Chondrocyte (in vitro differentiated cells): ENCODE results near the gene PBLD. TPM values are rescaled to one million over a fixed set of nuclear protein-coding genes. Genes with fewer than 3 reads are reported as not detected.

Experiments used
- DNase-seq: peaks from one replicate; pipeline ENCODE4 v3.0.0; 2021; ENCODE audit warnings: mixed read lengths, low spot score
- H3K27ac Mint-ChIP-seq: one replicate; pipeline ENCODE4 v1.8.0; 2021; ENCODE audit warnings: mild to moderate bottlenecking, moderate library complexity, mixed read lengths; ENCODE audit not compliant: unreplicated experiment
- H3K27me3 Mint-ChIP-seq: 2 replicates; pipeline ENCODE4 v1.8.0; 2021; ENCODE audit warnings: low read depth, mixed read lengths
- H3K36me3 Mint-ChIP-seq: 2 replicates; pipeline ENCODE4 v1.8.0; 2021; ENCODE audit warnings: low read depth, mixed read lengths
- H3K4me1 Mint-ChIP-seq: 2 replicates; pipeline ENCODE4 v1.8.0; 2021; ENCODE audit warnings: low read depth, mild to moderate bottlenecking, mixed read lengths
- H3K4me3 Mint-ChIP-seq: one replicate; pipeline ENCODE4 v1.8.0; 2021; ENCODE audit warnings: mild to moderate bottlenecking, moderate library complexity, mixed read lengths; ENCODE audit not compliant: unreplicated experiment
- H3K9me3 Mint-ChIP-seq: 2 replicates; pipeline ENCODE4 v1.8.0; 2021; ENCODE audit warnings: low read depth, mixed read lengths
- CTCF ChIP-seq: fragments of 200-600 bp; sonication (generic); IDR thresholded peaks from 2 replicates; pipeline ENCODE4 v1.5.0; 2021; ENCODE audit warnings: antibody characterized with exemption, mild to moderate bottlenecking, moderate library complexity
- total RNA-seq: library from RNA; stranded (reverse); gene quantifications from 3 replicates; pipeline ENCODE4 v1.2.1, GENCODE V29; 2021

PBLD gene
- total RNA-seq, 1 donor from 2014 or later, result 8.5 TPM

- no peaks in the 10 kb centered on the region for H3K4me1 Mint-ChIP-seq
- H3K9me3 Mint-ChIP-seq, result no peaks in the 10 kb centered on the region
- no peak for TF ChIP-seq CTCF
- no peak for DNase-seq
- peaks cover 19% of the 10 kb centered on the region for H3K36me3 Mint-ChIP-seq
- no peaks in the 10 kb centered on the region for H3K27me3 Mint-ChIP-seq
- no peak overlapping the region for H3K27ac Mint-ChIP-seq
- no peak overlapping the region for H3K4me3 Mint-ChIP-seq
Measured at GRCh38 chr10:68346774-68347173, 14.0 kb upstream of the PBLD start.

- no peak for DNase-seq
- H3K27me3 Mint-ChIP-seq, result no peaks in the 10 kb centered on the region
- no peaks in the 10 kb centered on the region for H3K9me3 Mint-ChIP-seq
- no peaks in the 10 kb centered on the region for H3K4me1 Mint-ChIP-seq
- no peak overlapping the region for H3K4me3 Mint-ChIP-seq
- no peak overlapping the region for H3K27ac Mint-ChIP-seq
- TF ChIP-seq CTCF, result no peak
- H3K36me3 Mint-ChIP-seq, result peaks cover 26% of the 10 kb centered on the region
Measured at GRCh38 chr10:68345621-68346020, 12.9 kb upstream of the PBLD start.

- Mint-ChIP-seq H3K36me3 (peaks cover 45% of the 10 kb centered on the region), H3K27me3 (no peaks in the 10 kb centered on the region), H3K9me3 (no peaks in the 10 kb centered on the region), H3K27ac (no peak overlapping the region), H3K4me1 (peaks cover 4% of the 10 kb centered on the region), H3K4me3 (no peak overlapping the region)
- DNase-seq, result no peak
- TF ChIP-seq CTCF, result no peak
Measured at GRCh38 chr10:68342909-68343516, 10.3 kb upstream of the PBLD start.

GRCh38 chr10:68340358-68341080, 7.8 kb upstream of the PBLD start:
- H3K27ac Mint-ChIP-seq, result peak overlapping the region; percentile 79
- peaks cover 29% of the 10 kb centered on the region for H3K4me1 Mint-ChIP-seq
- peaks cover 48% of the 10 kb centered on the region for H3K36me3 Mint-ChIP-seq
- H3K27me3 Mint-ChIP-seq, result no peaks in the 10 kb centered on the region
- H3K4me3 Mint-ChIP-seq, result no peak overlapping the region
- no peak for DNase-seq
- H3K9me3 Mint-ChIP-seq, result no peaks in the 10 kb centered on the region
- no peak for TF ChIP-seq CTCF

- TF ChIP-seq CTCF, result no peak
- H3K4me1 Mint-ChIP-seq, result peaks cover 43% of the 10 kb centered on the region
- H3K36me3 Mint-ChIP-seq, result peaks cover 32% of the 10 kb centered on the region
- peak overlapping the region; percentile 3 for H3K4me3 Mint-ChIP-seq
- H3K27me3 Mint-ChIP-seq, result no peaks in the 10 kb centered on the region
- peak overlapping the region; percentile 79 for H3K27ac Mint-ChIP-seq
- DNase-seq, result no peak
- H3K9me3 Mint-ChIP-seq, result no peaks in the 10 kb centered on the region
Measured at GRCh38 chr10:68336754-68337351, 4.1 kb upstream of the PBLD start.
